OCI-LY1 (cell line): ENCODE results near the gene MAT2A.

Source experiments
- H2AFZ ChIP-seq: fragments of 200-600 bp; sonication (generic), shearing (Covaris generic); 2 replicates; pipeline ENCODE4 v1.6.0; 2014; ENCODE audit warnings: antibody characterized with exemption, mild to moderate bottlenecking, low read length
- H3F3A ChIP-seq: fragments of 200-600 bp; sonication (generic), shearing (Covaris generic); 2 replicates; pipeline ENCODE4 v1.6.0; 2014; ENCODE audit warnings: mild to moderate bottlenecking, antibody characterized with exemption, low read length, moderate library complexity; ENCODE audit not compliant: insufficient read depth
- H3K27ac ChIP-seq: fragments of 200-600 bp; sonication (generic); 2 replicates; pipeline ENCODE4 v1.5.1; 2014; ENCODE audit warnings: low read length, mixed run types, mild to moderate bottlenecking, low read depth; ENCODE audit not compliant: poor library complexity, severe bottlenecking
- H3K27me3 ChIP-seq: fragments of 200-600 bp; sonication (generic); 2 replicates; pipeline ENCODE4 v1.6.0; 2014; ENCODE audit warnings: antibody characterized with exemption, mild to moderate bottlenecking, low read length, moderate library complexity; ENCODE audit not compliant: insufficient read depth
- H3K36me3 ChIP-seq: fragments of 200-600 bp; sonication (generic); 2 replicates; pipeline ENCODE4 v1.6.1; 2014; ENCODE audit warnings: mild to moderate bottlenecking, antibody characterized with exemption, low read length, moderate library complexity, mixed read lengths; ENCODE audit not compliant: insufficient read depth
- H3K4me1 ChIP-seq: fragments of 200-600 bp; sonication (generic); 2 replicates; pipeline ENCODE4 v1.5.1; 2014; ENCODE audit warnings: mild to moderate bottlenecking, low read length, moderate library complexity; ENCODE audit not compliant: insufficient read depth, severe bottlenecking
- H3K4me2 ChIP-seq: fragments of 200-600 bp; sonication (generic), shearing (Covaris generic); 2 replicates; pipeline ENCODE4 v1.6.1; 2014; ENCODE audit warnings: low read length
- H3K4me3 ChIP-seq: fragments of 200-600 bp; sonication (generic); 2 replicates; pipeline ENCODE4 v1.5.1; 2014; ENCODE audit warnings: low read length, low read depth, mild to moderate bottlenecking, mixed read lengths; ENCODE audit not compliant: poor library complexity, severe bottlenecking
- H3K79me2 ChIP-seq: fragments of 200-600 bp; shearing (Covaris generic); 2 replicates; pipeline ENCODE4 v1.6.1; 2016; ENCODE audit warnings: mixed run types, low read length, mixed read lengths; ENCODE audit not compliant: insufficient read depth
- H3K9ac ChIP-seq: fragments of 200-600 bp; sonication (generic), shearing (Covaris generic); 2 replicates; pipeline ENCODE4 v1.6.1; 2014; ENCODE audit warnings: mild to moderate bottlenecking, low read length, mixed read lengths
- H3K9me2 ChIP-seq: fragments of 200-600 bp; sonication (generic), shearing (Covaris generic); 2 replicates; pipeline ENCODE4 v1.6.1; 2014; ENCODE audit warnings: low read depth, mild to moderate bottlenecking, low read length, mixed read lengths
- H3K9me3 ChIP-seq: fragments of 200-600 bp; shearing (Covaris generic); 2 replicates; pipeline ENCODE4 v1.6.1; 2014; ENCODE audit warnings: low read length, mixed read lengths
- H4K20me1 ChIP-seq: fragments of 200-600 bp; sonication (generic), shearing (Covaris generic); 2 replicates; pipeline ENCODE4 v1.6.0; 2016; ENCODE audit warnings: mild to moderate bottlenecking, low read length; ENCODE audit not compliant: insufficient read depth
- EZH2 ChIP-seq: fragments of 200-600 bp; sonication (generic), shearing (Covaris generic); IDR thresholded peaks from 2 replicates; pipeline ENCODE4 v1.8.0; 2017; ENCODE audit warnings: borderline replicate concordance, mixed run types, mild to moderate bottlenecking, antibody characterized with exemption, low read length, moderate library complexity, mixed read lengths
- TF ChIP-seq, protein P1 (sequence below): fragments of 200-600 bp; sonication (generic), shearing (Covaris generic); IDR thresholded peaks from 2 replicates; pipeline ENCODE4 v1.5.1; 2017; ENCODE audit warnings: mild to moderate bottlenecking, antibody characterized with exemption, low read length, moderate library complexity, mixed read lengths

MAT2A gene

DNA sequence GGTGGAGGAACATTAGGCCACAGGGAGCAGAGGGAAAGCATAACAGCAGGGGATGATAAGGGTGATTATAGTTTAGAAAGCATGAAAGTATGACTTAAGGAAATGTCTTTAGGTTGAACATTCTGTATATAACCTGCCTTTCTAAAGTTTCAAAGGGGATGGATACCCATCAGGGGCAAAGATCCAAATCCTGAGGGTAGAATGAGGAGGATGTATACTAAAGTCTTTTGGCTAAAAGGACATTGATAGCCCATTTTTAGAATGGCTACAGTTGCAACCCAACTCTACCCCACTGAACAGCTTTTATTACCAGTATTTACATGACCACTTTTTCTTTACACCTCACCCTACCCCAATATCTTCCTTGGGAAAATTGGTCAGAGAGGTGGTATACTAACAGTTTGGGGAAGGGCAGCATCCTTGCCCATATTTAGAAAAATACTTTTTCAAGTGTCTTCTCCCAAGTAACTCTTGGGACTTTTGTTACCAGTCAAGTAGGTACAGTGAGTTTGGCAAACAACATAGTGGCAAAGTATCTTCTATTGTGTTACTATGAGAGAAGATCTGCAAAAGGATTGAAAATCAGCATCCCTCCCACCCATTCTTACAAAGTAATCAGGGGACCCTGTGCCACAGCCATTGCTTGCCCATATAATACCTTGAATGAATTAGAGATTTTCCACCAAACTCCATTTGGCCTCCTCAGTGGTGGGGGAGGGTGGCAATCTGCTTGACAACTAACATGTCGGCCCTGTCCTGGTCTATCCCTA is 8.3 kb downstream of the MAT2A start:
- Histone ChIP-seq H3K27me3 (no peaks in the 10 kb centered on the region), H3K9ac (no peak overlapping the region), H3F3A (peaks cover 19% of the 10 kb centered on the region), H3K27ac (peak overlapping the region; percentile 22), H3K4me1 (no peaks in the 10 kb centered on the region), H3K36me3 (peaks cover 77% of the 10 kb centered on the region), H3K9me2 (no peaks in the 10 kb centered on the region), H2AFZ (no peak overlapping the region), H3K9me3 (no peaks in the 10 kb centered on the region), H3K79me2 (no peaks in the 10 kb centered on the region), H3K4me2 (no peak overlapping the region), H4K20me1 (no peaks in the 10 kb centered on the region), H3K4me3 (no peak overlapping the region)
- TF ChIP-seq EZH2: no peak
- TF ChIP-seq, protein P1, sequence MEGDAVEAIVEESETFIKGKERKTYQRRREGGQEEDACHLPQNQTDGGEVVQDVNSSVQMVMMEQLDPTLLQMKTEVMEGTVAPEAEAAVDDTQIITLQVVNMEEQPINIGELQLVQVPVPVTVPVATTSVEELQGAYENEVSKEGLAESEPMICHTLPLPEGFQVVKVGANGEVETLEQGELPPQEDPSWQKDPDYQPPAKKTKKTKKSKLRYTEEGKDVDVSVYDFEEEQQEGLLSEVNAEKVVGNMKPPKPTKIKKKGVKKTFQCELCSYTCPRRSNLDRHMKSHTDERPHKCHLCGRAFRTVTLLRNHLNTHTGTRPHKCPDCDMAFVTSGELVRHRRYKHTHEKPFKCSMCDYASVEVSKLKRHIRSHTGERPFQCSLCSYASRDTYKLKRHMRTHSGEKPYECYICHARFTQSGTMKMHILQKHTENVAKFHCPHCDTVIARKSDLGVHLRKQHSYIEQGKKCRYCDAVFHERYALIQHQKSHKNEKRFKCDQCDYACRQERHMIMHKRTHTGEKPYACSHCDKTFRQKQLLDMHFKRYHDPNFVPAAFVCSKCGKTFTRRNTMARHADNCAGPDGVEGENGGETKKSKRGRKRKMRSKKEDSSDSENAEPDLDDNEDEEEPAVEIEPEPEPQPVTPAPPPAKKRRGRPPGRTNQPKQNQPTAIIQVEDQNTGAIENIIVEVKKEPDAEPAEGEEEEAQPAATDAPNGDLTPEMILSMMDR: no peak

DNA sequence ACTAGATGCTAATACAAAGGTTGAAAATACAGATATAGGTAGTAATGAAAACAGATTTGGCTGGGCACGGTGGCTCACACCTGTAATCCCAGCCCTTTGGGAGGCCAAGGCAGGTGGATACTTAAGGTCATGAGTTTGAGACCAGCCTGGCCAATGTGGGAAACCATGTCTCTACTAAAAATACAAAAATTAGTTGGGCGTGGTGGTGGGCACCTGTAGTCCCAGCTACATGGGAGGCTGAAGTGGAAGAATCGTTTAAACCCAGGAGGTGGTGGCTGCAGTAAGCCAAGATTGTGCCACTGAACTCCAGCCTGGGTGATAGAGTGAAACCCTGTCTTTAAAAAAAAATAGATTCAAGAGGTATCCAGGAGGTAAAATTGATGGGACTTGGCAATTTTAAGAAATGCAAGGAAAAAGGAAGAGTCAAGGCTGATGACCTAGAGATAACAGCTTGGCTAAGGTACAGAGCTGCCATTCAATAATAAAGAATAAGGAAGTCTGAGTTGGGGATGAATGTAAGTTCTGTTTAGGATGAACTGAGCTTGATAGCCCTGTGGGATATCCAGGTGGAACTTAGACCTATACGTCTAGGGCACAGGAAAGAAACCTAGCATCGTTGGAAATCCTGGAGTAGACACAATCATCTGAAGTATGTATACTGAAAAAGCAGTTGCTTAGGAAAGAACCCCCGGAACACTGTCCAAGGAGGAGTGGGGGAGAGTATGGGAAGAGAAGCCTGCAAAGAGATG is 9.1 kb downstream of the MAT2A start:
- H3K27me3 ChIP-seq: no peaks in the 10 kb centered on the region
- no peak overlapping the region for H3K27ac ChIP-seq
- no peak overlapping the region for H2AFZ ChIP-seq
- TF ChIP-seq, protein P1: no peak
- no peak for TF ChIP-seq EZH2
- no peak overlapping the region for H3K4me2 ChIP-seq
- H3K9me3 ChIP-seq: no peaks in the 10 kb centered on the region
- H3K9me2 ChIP-seq: no peaks in the 10 kb centered on the region
- no peaks in the 10 kb centered on the region for H3K4me1 ChIP-seq
- no peaks in the 10 kb centered on the region for H3K79me2 ChIP-seq
- peaks cover 76% of the 10 kb centered on the region for H3K36me3 ChIP-seq
- H3K9ac ChIP-seq: no peak overlapping the region
- H3F3A ChIP-seq: peaks cover 18% of the 10 kb centered on the region
- no peaks in the 10 kb centered on the region for H4K20me1 ChIP-seq
- no peak overlapping the region for H3K4me3 ChIP-seq

DNA sequence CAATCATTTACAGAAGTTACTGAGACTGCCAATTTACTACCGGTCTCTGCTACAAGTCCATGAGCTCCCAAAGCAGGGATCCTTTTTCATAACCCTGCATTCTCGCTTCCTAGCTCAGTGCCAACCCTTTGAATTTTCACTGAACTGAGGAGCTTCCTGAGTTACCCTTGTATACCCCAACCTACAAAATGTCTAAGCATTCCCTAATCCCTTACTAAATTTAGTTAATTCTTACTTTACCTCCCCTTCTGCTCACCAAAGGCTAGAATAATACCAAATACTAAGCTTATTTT is 9.6 kb downstream of the MAT2A start:
- H3K9me3 ChIP-seq: no peaks in the 10 kb centered on the region
- no peak overlapping the region for H3K4me3 ChIP-seq
- no peak overlapping the region for H3K4me2 ChIP-seq
- no peak overlapping the region for H3K27ac ChIP-seq
- no peak overlapping the region for H2AFZ ChIP-seq
- no peaks in the 10 kb centered on the region for H4K20me1 ChIP-seq
- H3K4me1 ChIP-seq: no peaks in the 10 kb centered on the region
- H3K27me3 ChIP-seq: no peaks in the 10 kb centered on the region
- no peak overlapping the region for H3K9ac ChIP-seq
- H3K79me2 ChIP-seq: no peaks in the 10 kb centered on the region
- no peak for TF ChIP-seq EZH2
- TF ChIP-seq, protein P1: no peak
- H3K36me3 ChIP-seq: peaks cover 71% of the 10 kb centered on the region
- H3K9me2 ChIP-seq: no peaks in the 10 kb centered on the region
- peaks cover 18% of the 10 kb centered on the region for H3F3A ChIP-seq
